Lung (tissue), 12 donors: ENCODE measurements around the gene ARMC3. TPM values are rescaled to one million over a fixed set of nuclear protein-coding genes. Genes with fewer than 3 reads are reported as not detected.
"Not testable (repeated sequence)": the region's sequence is repeated elsewhere in the genome, so short reads cannot be mapped to it uniquely, and the experiment has no call there.

Experiments
- ATAC-seq: fragments of 200-7000 bp; cut with Tn5 transposase; one replicate; pipeline ENCODE4 v1.9.1; 2020; ENCODE audit warnings: moderate number of reproducible peaks; ENCODE audit not compliant: insufficient read depth, low FRiP score
- DNase-seq, 3 donors: peaks; one replicate each; pipeline ENCODE4 v3.0.0-alpha.2; 2013 to 2017
- H3K27ac ChIP-seq, 2 donors: one replicate each; pipeline ENCODE4 v1.5.1; 2013; ENCODE audit warnings: mild to moderate bottlenecking in 2 of 2, moderate library complexity in 2 of 2, control low read depth in 1 of 2, inconsistent platforms in 1 of 2, low read depth in 1 of 2, low read length in 1 of 2
- H3K27me3 ChIP-seq, 3 donors: one replicate each; pipeline ENCODE4 v1.5.1; 2013; ENCODE audit warnings: low read length in 2 of 3; ENCODE audit not compliant: control insufficient read depth in 3 of 3, insufficient read depth in 3 of 3
- H3K36me3 ChIP-seq, 4 donors: one replicate each; pipeline ENCODE4 v1.5.1; 2013; ENCODE audit warnings: low read length in 4 of 4, mild to moderate bottlenecking in 1 of 4, moderate library complexity in 1 of 4; ENCODE audit not compliant: control insufficient read depth in 4 of 4, insufficient read depth in 4 of 4
- H3K4me1 ChIP-seq, 5 donors: one replicate each; pipeline ENCODE4 v1.5.1; 2013; ENCODE audit warnings: low read length in 5 of 5, mild to moderate bottlenecking in 2 of 5, moderate library complexity in 1 of 5; ENCODE audit not compliant: control insufficient read depth in 5 of 5, insufficient read depth in 5 of 5
- H3K4me3 ChIP-seq: one replicate; pipeline ENCODE4 v1.5.1; 2013; ENCODE audit warnings: mild to moderate bottlenecking, control low read depth, moderate library complexity
- H3K9ac ChIP-seq, 2 donors: one replicate each; pipeline ENCODE4 v1.5.1; 2013; ENCODE audit warnings: low read length in 2 of 2, control low read depth in 1 of 2; ENCODE audit not compliant: insufficient read depth in 1 of 2
- H3K9me3 ChIP-seq, 4 donors: one replicate each; pipeline ENCODE4 v1.5.1; 2013; ENCODE audit warnings: low read length in 3 of 4, mild to moderate bottlenecking in 1 of 4, moderate library complexity in 1 of 4; ENCODE audit not compliant: control insufficient read depth in 4 of 4, insufficient read depth in 3 of 4
- WGBS, 2 donors: extraction: QIAGEN DNeasy Blood & Tissue Kit; methylation state at CpG; one replicate each; pipeline ENCODE4 v1.1.7; 2013; 5-methylcytosine and 5-hydroxymethylcytosine counted together
- polyA plus RNA-seq, 2 donors: library from polyadenylated mRNA; stranded (reverse); fragments of 200-250 nt; gene quantifications; one replicate each; pipeline ENCODE4 v1.2.1, GENCODE V29; 2013
- total RNA-seq, 2 donors: library from RNA; depleted of rRNA in 1 of 2; stranded (reverse); fragments of >200 nt in 1 of 2; gene quantifications; one replicate each; pipeline ENCODE4 v1.2.1, GENCODE V29; 2014 to 2021
- TF ChIP-seq, protein P1 (sequence below): IDR thresholded peaks from 2 replicates; pipeline ENCODE4 v1.5.1; 2012; ENCODE audit warnings: mild to moderate bottlenecking; ENCODE audit errors: control extremely low read depth, extremely low read depth
- donor health status: control.
- donor health status: control.
- donor health status: Bipolar disorder and iron deficiency.
- donor health status: healthy.
- donor health status: DM: yes; HTN: yes; CAD: no.

The ARMC3 gene
- total and polyA plus RNA-seq, 4 donors, result 4.0 to 32.8 (median 13.2) TPM

DNA sequence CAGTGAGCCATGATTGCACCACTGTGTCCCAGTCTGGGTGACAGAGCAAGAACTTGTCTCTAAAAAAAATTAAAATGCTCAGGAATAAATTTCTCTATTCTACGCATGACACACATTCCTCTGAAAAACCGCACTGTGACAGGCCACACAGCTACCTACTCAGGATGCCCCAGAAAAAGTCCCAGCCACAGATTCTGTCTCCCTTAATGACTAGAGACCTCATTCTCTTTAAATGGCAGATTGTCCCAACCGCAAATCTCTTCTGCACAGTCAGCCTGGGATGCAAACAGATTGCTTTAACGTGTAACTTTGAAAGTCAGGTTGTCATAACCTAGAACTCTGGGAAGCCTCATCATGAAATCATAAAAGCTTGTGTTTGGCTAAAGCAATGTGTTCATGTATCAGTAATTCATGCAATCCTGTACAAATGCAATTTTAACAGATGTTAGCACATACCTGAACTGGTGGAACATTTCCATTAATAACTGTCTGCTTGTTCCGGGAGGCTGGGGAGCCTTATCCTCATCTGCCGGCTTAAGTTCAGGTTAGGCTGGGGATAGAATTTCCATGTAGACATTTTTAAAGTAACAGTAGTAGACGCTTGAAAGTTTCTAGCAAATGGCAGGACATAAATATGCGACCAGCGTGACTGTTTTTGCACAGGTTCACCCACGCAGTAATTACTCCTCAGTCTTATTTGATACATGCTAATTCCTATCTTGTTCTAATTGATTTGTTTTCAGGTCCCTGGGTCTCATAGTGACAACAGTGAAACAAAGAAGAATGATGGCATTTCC, 141.4 kb downstream of the ARMC3 start:
- no peaks in the 10 kb centered on the region for H3K36me3 ChIP-seq
- no peak overlapping the region for H3K27ac ChIP-seq
- ATAC-seq, result no peak
- H3K4me1 ChIP-seq, result peaks cover 0 to 8% (median 3%) of the 10 kb centered on the region in 5 donors
- H3K27me3 ChIP-seq, result no peaks in the 10 kb centered on the region
- no peak overlapping the region for H3K9ac ChIP-seq
- H3K4me3 ChIP-seq, result no peak overlapping the region
- no peak for DNase-seq
- H3K9me3 ChIP-seq, result no peaks in the 10 kb centered on the region
- WGBS, 2 donors, result 80 to 88% methylated on average over 10 of the region's 10 CpGs
- TF ChIP-seq, protein P1, sequence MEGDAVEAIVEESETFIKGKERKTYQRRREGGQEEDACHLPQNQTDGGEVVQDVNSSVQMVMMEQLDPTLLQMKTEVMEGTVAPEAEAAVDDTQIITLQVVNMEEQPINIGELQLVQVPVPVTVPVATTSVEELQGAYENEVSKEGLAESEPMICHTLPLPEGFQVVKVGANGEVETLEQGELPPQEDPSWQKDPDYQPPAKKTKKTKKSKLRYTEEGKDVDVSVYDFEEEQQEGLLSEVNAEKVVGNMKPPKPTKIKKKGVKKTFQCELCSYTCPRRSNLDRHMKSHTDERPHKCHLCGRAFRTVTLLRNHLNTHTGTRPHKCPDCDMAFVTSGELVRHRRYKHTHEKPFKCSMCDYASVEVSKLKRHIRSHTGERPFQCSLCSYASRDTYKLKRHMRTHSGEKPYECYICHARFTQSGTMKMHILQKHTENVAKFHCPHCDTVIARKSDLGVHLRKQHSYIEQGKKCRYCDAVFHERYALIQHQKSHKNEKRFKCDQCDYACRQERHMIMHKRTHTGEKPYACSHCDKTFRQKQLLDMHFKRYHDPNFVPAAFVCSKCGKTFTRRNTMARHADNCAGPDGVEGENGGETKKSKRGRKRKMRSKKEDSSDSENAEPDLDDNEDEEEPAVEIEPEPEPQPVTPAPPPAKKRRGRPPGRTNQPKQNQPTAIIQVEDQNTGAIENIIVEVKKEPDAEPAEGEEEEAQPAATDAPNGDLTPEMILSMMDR, result no peak

DNA sequence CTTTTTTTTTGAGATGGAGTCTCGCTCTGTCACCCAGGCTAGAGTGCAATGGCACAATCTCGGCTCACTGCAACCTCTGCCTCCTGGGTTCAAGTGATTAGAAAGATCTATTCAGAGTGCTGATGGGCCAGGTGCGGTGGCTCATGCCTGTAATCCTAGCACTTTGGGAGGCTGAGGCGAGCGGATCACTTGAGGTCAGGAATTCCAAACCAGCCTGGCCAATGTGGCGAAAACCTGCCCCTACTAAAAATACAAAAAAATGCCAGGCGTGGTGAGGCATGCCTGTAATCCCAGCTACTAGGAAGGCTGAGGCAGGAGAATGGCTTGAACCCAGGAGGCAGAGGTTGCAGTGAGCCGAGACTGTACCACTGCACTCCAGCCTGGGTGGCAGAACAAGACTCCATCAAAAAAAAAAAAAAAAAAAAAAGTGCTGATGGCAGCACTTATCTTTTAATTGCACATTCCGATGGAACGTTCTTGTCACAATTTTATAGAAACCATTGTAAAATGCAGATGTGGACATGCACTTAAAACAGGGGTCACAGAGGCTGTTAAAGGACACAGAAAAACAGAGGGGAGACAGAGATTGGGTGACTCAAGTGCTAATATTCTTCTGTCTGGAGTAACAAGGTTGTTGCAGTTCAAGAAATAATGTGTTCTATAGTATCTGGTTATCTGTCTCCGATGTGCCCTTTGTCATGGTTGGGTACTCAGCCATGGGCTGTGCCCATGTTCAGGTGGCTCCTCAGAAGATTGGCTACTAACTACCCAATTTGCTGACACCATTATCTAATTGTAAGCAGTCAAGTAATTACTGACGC, 142.4 kb downstream of the ARMC3 start:
- not testable (repeated sequence) for H3K27me3 ChIP-seq, DNase-seq, H3K4me1 ChIP-seq, H3K4me3 ChIP-seq, H3K9me3 ChIP-seq, H3K27ac ChIP-seq, H3K36me3 ChIP-seq, H3K9ac ChIP-seq, ATAC-seq
- 86 to 93% methylated on average over 12 of the region's 12 CpGs for WGBS, 2 donors

DNA sequence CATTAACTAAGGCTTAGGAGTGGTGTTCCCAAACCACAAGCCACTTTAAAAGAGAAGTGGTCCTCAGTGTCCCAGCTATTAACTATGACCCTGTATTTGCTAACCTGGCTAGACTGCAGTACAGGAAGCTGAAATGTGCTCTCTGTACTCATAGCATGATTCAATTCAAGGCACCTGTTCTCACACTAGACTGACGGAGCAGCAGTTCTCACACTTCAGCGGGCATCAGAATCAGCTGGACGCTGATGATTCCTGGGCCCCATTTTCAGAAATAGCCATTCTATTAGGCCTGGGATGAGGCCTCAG, 143.0 kb downstream of the ARMC3 start:
- H3K27ac ChIP-seq, result no peak overlapping the region
- H3K9me3 ChIP-seq, result no peaks in the 10 kb centered on the region
- DNase-seq, result peak in 1 of 3 donors; percentile 20
- no peaks in the 10 kb centered on the region for H3K36me3 ChIP-seq
- no peak overlapping the region for H3K4me3 ChIP-seq
- TF ChIP-seq, protein P1, result no peak
- no peak for ATAC-seq
- no peaks in the 10 kb centered on the region for H3K4me1 ChIP-seq
- H3K27me3 ChIP-seq, result no peaks in the 10 kb centered on the region
- H3K9ac ChIP-seq, result no peak overlapping the region
- 73 to 80% methylated on average over 3 of the region's 3 CpGs for WGBS, 2 donors

- 41 to 61% methylated on average over 3 of the region's 3 CpGs for WGBS, 2 donors
- H3K9me3 ChIP-seq, ATAC-seq, H3K4me1 ChIP-seq, H3K9ac ChIP-seq, H3K27me3 ChIP-seq, H3K27ac ChIP-seq, H3K36me3 ChIP-seq, H3K4me3 ChIP-seq: not testable (repeated sequence)
- peak in 2 of 3 donors; percentile 36 to 56 for DNase-seq
These were observed 144.7 kb downstream of the ARMC3 start for GRCh38 chr10:23072593-23072992.
